Stimulated activated CD4-positive, alpha-beta T cell treated with anti-CD3 and anti-CD28 coated beads, TNF-alpha, amount 100 ng/mL, for 4 hours (primary cell): ENCODE data around the gene NDRG2.
"Not testable (repeated sequence)": the region's sequence is repeated elsewhere in the genome, so short reads cannot be mapped to it uniquely, and the experiment has no call there.

Experiments
- DNase-seq, 3 experiments: peaks; one replicate each; pipeline ENCODE4 v3.0.0-alpha.2; 2020; ENCODE audit warnings: low read depth in 3 of 3

Gene NDRG2

GRCh38 chr14:21009721-21010120, 15.1 kb downstream of the NDRG2 start:
- DNase-seq: not testable (repeated sequence)

- no peak for DNase-seq
These were observed 21.0 kb downstream of the NDRG2 start for GRCh38 chr14:21003788-21004346.

GRCh38 chr14:21001218-21001617, 23.6 kb downstream of the NDRG2 start:
- DNase-seq: no peak

GRCh38 chr14:20999591-20999990, 25.3 kb downstream of the NDRG2 start:
- DNase-seq: no peak

- DNase-seq: no peak
These were observed 26.0 kb downstream of the NDRG2 start, which contains the start of gene SLC39A2 for GRCh38 chr14:20998674-20999366. Gene SLC39A2 (plus strand): TSS chr14:20999293. CDS start chr14:20999447, 154 bp downstream.

GRCh38 chr14:20998139-20998538, 26.7 kb downstream of the NDRG2 start:
- no peak for DNase-seq

- DNase-seq: no peak
These were observed 27.3 kb downstream of the NDRG2 start for GRCh38 chr14:20997564-20997963.

GRCh38 chr14:20997115-20997514, 27.7 kb downstream of the NDRG2 start:
- DNase-seq: no peak

GRCh38 chr14:20996521-20996920, 28.3 kb downstream of the NDRG2 start:
- DNase-seq: no peak

GRCh38 chr14:20989787-20990600, 34.9 kb downstream of the NDRG2 start, which contains the start of gene METTL17:
Gene METTL17 (plus strand): TSS chr14:20989980. CDS start chr14:20990003, 23 bp downstream.
- peak; percentile 56 to 69 (median 58) for DNase-seq

GRCh38 chr14:20989471-20989786, 35.4 kb downstream of the NDRG2 start:
- no peak for DNase-seq

GRCh38 chr14:20988717-20989470, 36.0 kb downstream of the NDRG2 start:
- DNase-seq: no peak

GRCh38 chr14:20986811-20987210, 38.0 kb downstream of the NDRG2 start:
- no peak for DNase-seq

- not testable (repeated sequence) for DNase-seq
These were observed 39.2 kb downstream of the NDRG2 start for GRCh38 chr14:20985650-20986049.

- no peak for DNase-seq
These were observed 42.1 kb downstream of the NDRG2 start for GRCh38 chr14:20982646-20983369.

- no peak for DNase-seq
These were observed 44.0 kb downstream of the NDRG2 start for GRCh38 chr14:20980906-20981305.

- no peak for DNase-seq
These were observed 46.2 kb downstream of the NDRG2 start for GRCh38 chr14:20978687-20979086.

- DNase-seq: no peak
These were observed 48.6 kb downstream of the NDRG2 start for GRCh38 chr14:20976291-20976690.

- DNase-seq: no peak
These were observed 51.4 kb downstream of the NDRG2 start for GRCh38 chr14:20973501-20973900.

GRCh38 chr14:20971705-20972021, 53.2 kb downstream of the NDRG2 start:
- DNase-seq: no peak

GRCh38 chr14:20970983-20971704, 53.7 kb downstream of the NDRG2 start:
- peak; percentile 50 to 63 (median 61) for DNase-seq
